PC-9 (cell line): ENCODE results near the gene TRPM1. TPM values are rescaled to one million over a fixed set of nuclear protein-coding genes. Genes with fewer than 3 reads are reported as not detected.

Source experiments
- BruUV-seq: library from RNA; stranded (reverse); fragments of 400-500 nt; replicated peaks from 2 replicates; lab custom pipeline; 2021; lab: Mats Ljungman, UMichigan
- CTCF ChIA-PET: fragments of 300-600 bp; sonication (Branson Sonifier 250); formaldehyde crosslinking; loops from one replicate; lab custom pipeline; 2022; ENCODE audit warnings: antibody characterized with exemption; lab: Charles Lee
- POLR2A ChIA-PET: fragments of 300-600 bp; sonication (Branson Sonifier 250); formaldehyde crosslinking; loops from one replicate; lab custom pipeline; 2022; ENCODE audit warnings: antibody characterized with exemption; ENCODE audit not compliant: unreplicated experiment; lab: Charles Lee
- DNase-seq, 2 experiments: peaks; one replicate each; pipeline versions ENCODE4 v3.0.0 to v3.0.0-alpha.2; 2015 to 2022; ENCODE audit warnings: mixed read lengths in 1 of 2
- H2AFZ ChIP-seq: fragments of 200-600 bp; sonication (generic); 2 replicates; pipeline ENCODE4 v1.8.1; 2017; ENCODE audit warnings: antibody characterized with exemption
- H3F3A ChIP-seq: fragments of 200-600 bp; sonication (generic); 2 replicates; pipeline ENCODE4 v1.8.1; 2017; ENCODE audit warnings: antibody characterized with exemption, mild to moderate bottlenecking, low read depth; ENCODE audit not compliant: insufficient read depth
- H3K27ac ChIP-seq: fragments of 200-600 bp; sonication (generic); 2 replicates; pipeline ENCODE4 v1.6.1; 2016; ENCODE audit warnings: mixed run types
- H3K27me3 ChIP-seq: fragments of 200-600 bp; sonication (generic); 2 replicates; pipeline ENCODE4 v1.6.1; 2016; ENCODE audit warnings: low read depth, mixed run types; ENCODE audit not compliant: insufficient read depth
- H3K36me3 ChIP-seq: fragments of 200-600 bp; sonication (generic); 2 replicates; pipeline ENCODE4 v1.6.1; 2016; ENCODE audit warnings: low read depth, mixed run types
- H3K4me1 ChIP-seq: fragments of 200-600 bp; sonication (generic); replicated peaks from 2 replicates; pipeline ENCODE4 v1.6.1; 2016; ENCODE audit warnings: mixed run types; ENCODE audit not compliant: insufficient read depth
- H3K4me2 ChIP-seq: fragments of 200-600 bp; sonication (generic); 2 replicates; pipeline ENCODE4 v1.6.1; 2017; ENCODE audit warnings: mixed run types
- H3K4me3 ChIP-seq: fragments of 200-600 bp; sonication (generic); 2 replicates; pipeline ENCODE4 v1.6.1; 2016; ENCODE audit warnings: mixed run types
- H3K79me2 ChIP-seq: fragments of 200-600 bp; sonication (generic); 2 replicates; pipeline ENCODE4 v1.6.1; 2017; ENCODE audit warnings: low read depth, mixed run types
- H3K9me2 ChIP-seq: fragments of 200-600 bp; sonication (generic); 2 replicates; pipeline ENCODE4 v1.8.1; 2017; ENCODE audit warnings: mild to moderate bottlenecking; ENCODE audit not compliant: insufficient read depth
- H3K9me3 ChIP-seq: fragments of 200-600 bp; sonication (generic); 2 replicates; pipeline ENCODE4 v1.8.1; 2016; ENCODE audit warnings: low read depth; ENCODE audit not compliant: insufficient read depth
- H4K20me1 ChIP-seq: fragments of 200-600 bp; sonication (generic); 2 replicates; pipeline ENCODE4 v1.8.1; 2017; ENCODE audit not compliant: insufficient read depth
- EZH2 ChIP-seq: fragments of 200-600 bp; sonication (generic); IDR thresholded peaks from 2 replicates; pipeline ENCODE4 v1.8.0; 2017; ENCODE audit warnings: antibody characterized with exemption, low read depth
- intact Hi-C: fragments of 100-400 bp; cut with micrococcal nuclease; formaldehyde crosslinking; loops from one replicate; pipeline ENCODE4 v1.10.0; 2022; ENCODE audit not compliant: unreplicated experiment
- total RNA-seq: library from RNA; stranded (reverse); gene quantifications from 2 replicates; pipeline ENCODE4 v1.2.3, GENCODE V29; 2021
- TF ChIP-seq, protein P1 (sequence below): fragments of 200-600 bp; sonication (generic); conservative IDR thresholded peaks from 2 replicates; pipeline ENCODE4 v1.6.1; 2017; ENCODE audit warnings: mixed run types, antibody characterized with exemption, mild to moderate bottlenecking, moderate library complexity

The TRPM1 gene
- total RNA-seq, 1 experiment from 2014 or later: not detected

DNA sequence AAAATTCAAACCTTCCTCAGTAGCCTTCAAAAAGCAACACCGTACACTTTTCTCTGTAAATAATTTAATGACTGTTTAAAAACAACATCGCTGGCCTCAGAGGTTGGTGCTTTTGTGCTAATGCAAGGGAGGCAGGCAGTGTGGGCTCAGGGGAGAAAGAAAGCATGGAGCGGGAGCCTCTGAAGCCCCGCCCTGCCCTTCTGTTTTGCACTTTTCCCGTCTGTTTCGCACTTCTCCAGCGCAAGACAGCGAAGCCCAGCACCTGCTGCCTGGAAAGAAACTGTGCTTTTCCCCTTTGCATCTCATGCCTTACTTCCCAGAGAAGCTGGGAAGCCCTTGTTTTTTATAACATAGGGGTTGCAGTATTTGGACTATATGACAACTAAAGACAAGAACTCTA lies 23.1 kb downstream of the TRPM1 start:
- Histone ChIP-seq H3K36me3 (no peaks in the 10 kb centered on the region), H3K4me1 (no peaks in the 10 kb centered on the region), H3F3A (no peaks in the 10 kb centered on the region), H3K9me2 (no peaks in the 10 kb centered on the region), H3K9me3 (no peaks in the 10 kb centered on the region), H3K4me2 (no peak overlapping the region), H2AFZ (no peak overlapping the region), H4K20me1 (no peaks in the 10 kb centered on the region), H3K27me3 (peaks cover 52% of the 10 kb centered on the region), H3K27ac (no peak overlapping the region), H3K4me3 (no peak overlapping the region), H3K79me2 (no peaks in the 10 kb centered on the region)
- no TSS peak for BruUV-seq
- POLR2A ChIA-PET: no interaction called here
- DNase-seq: no peak
- CTCF ChIA-PET: no interaction called here
- TF ChIP-seq, protein P1, sequence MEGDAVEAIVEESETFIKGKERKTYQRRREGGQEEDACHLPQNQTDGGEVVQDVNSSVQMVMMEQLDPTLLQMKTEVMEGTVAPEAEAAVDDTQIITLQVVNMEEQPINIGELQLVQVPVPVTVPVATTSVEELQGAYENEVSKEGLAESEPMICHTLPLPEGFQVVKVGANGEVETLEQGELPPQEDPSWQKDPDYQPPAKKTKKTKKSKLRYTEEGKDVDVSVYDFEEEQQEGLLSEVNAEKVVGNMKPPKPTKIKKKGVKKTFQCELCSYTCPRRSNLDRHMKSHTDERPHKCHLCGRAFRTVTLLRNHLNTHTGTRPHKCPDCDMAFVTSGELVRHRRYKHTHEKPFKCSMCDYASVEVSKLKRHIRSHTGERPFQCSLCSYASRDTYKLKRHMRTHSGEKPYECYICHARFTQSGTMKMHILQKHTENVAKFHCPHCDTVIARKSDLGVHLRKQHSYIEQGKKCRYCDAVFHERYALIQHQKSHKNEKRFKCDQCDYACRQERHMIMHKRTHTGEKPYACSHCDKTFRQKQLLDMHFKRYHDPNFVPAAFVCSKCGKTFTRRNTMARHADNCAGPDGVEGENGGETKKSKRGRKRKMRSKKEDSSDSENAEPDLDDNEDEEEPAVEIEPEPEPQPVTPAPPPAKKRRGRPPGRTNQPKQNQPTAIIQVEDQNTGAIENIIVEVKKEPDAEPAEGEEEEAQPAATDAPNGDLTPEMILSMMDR: no peak
- TF ChIP-seq EZH2: no peak
- intact Hi-C loops: no loop called here

DNA sequence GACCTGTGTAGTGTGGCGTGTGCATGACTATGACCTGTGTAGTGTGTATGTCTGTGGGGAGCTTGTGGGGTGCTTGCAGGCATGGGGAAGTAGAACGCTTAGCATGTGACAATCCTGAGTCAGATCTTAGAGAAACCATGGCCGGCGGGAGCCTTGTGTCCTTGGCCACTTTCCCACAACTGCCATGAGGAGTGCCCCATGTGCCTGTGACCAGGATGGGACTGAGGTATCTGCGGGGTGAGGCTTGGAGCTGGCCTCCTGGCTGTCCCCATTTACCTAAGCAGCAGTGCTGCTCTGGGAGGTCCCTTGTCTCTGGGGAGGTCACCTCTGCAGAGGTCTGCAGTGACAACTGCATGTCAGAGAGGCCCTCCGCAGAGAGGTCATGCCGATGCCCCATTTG lies 23.6 kb downstream of the TRPM1 start:
- peaks cover 46% of the 10 kb centered on the region for H3K27me3 ChIP-seq
- H3K4me3 ChIP-seq: no peak overlapping the region
- no peaks in the 10 kb centered on the region for H4K20me1 ChIP-seq
- CTCF ChIA-PET: no interaction called here
- H3K36me3 ChIP-seq: no peaks in the 10 kb centered on the region
- H3K27ac ChIP-seq: no peak overlapping the region
- H3K79me2 ChIP-seq: no peaks in the 10 kb centered on the region
- no peaks in the 10 kb centered on the region for H3K9me2 ChIP-seq
- no peak overlapping the region for H3K4me2 ChIP-seq
- no peak for TF ChIP-seq EZH2
- TF ChIP-seq, protein P1: no peak
- no TSS peak for BruUV-seq
- H3K4me1 ChIP-seq: no peaks in the 10 kb centered on the region
- no peaks in the 10 kb centered on the region for H3F3A ChIP-seq
- no peak overlapping the region for H2AFZ ChIP-seq
- no peaks in the 10 kb centered on the region for H3K9me3 ChIP-seq
- no peak for DNase-seq
- POLR2A ChIA-PET: no interaction called here
- intact Hi-C loops: no loop called here

DNA sequence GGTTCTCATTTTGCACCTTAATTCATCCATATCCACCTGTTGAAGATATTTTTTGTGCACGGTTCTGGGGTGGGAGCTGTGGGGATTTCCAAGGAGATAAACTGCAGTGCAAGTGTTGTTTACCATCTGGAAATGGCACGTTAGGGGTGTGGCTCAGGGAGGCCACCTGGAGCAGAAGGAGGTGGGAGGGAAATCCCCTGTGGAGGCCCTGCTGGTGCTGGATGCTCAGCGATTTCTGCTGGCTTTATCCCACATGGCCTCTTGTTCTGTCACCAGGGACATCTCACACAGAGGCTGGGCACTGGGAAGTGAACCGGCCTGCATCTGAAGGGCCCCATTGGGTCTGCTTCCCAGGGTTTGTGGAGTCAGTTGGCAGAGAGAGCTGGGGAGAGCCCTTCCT lies 24.3 kb downstream of the TRPM1 start:
- Histone ChIP-seq H3K36me3 (no peaks in the 10 kb centered on the region), H3K4me1 (no peaks in the 10 kb centered on the region), H2AFZ (no peak overlapping the region), H3K27me3 (peaks cover 39% of the 10 kb centered on the region), H3K79me2 (no peaks in the 10 kb centered on the region), H3K27ac (no peak overlapping the region), H3K4me2 (no peak overlapping the region), H3K9me2 (no peaks in the 10 kb centered on the region), H3K4me3 (no peak overlapping the region), H4K20me1 (no peaks in the 10 kb centered on the region), H3K9me3 (no peaks in the 10 kb centered on the region), H3F3A (no peaks in the 10 kb centered on the region)
- intact Hi-C loops: no loop called here
- TF ChIP-seq, protein P1: no peak
- no peak for TF ChIP-seq EZH2
- CTCF ChIA-PET: no interaction called here
- POLR2A ChIA-PET: no interaction called here
- no peak for DNase-seq
- no TSS peak for BruUV-seq
